H1 (cell line): ENCODE data around the gene CD69. TPM values are rescaled to one million over a fixed set of nuclear protein-coding genes. Genes with fewer than 3 reads are reported as not detected.

ENCODE experiments used
- CTCF ChIA-PET: fragments of 300-600 bp; sonication (Branson Sonifier 250); formaldehyde crosslinking; loops from one replicate; lab custom pipeline; 2021; ENCODE audit not compliant: partially characterized antibody; lab: Charles Lee
- POLR2A ChIA-PET: fragments of 300-600 bp; sonication (Branson Sonifier 250); formaldehyde crosslinking; loops from one replicate; lab custom pipeline; 2021; ENCODE audit warnings: inconsistent platforms; ENCODE audit not compliant: partially characterized antibody; lab: Charles Lee
- DNase-seq, 2 experiments: peaks; one replicate each; pipeline versions ENCODE4 v3.0.0 to v3.0.0-alpha.2; 2010 to 2022; ENCODE audit warnings: low spot score in 2 of 2, low read depth in 1 of 2, mixed read lengths in 1 of 2
- FAIRE-seq: peaks from 2 replicates; lab custom pipeline; 2011; peaks lifted over from hg19 to GRCh38; lab: Jason Lieb, UNC
- H2AFZ ChIP-seq: 2 replicates; pipeline ENCODE4 v1.8.1; 2012; ENCODE audit warnings: low read length, inconsistent platforms
- H2AK5ac ChIP-seq: 2 replicates; pipeline ENCODE4 v1.6.1; 2013; ENCODE audit warnings: low read depth, low read length
- H2BK120ac ChIP-seq: replicated peaks from 2 replicates; pipeline ENCODE3; 2013; ENCODE audit warnings: low read depth, low read length, inconsistent platforms
- H2BK12ac ChIP-seq: 2 replicates; pipeline ENCODE4 v1.6.1; 2013; ENCODE audit warnings: low read depth, low read length
- H2BK15ac ChIP-seq: 2 replicates; pipeline ENCODE4 v1.6.1; 2013; ENCODE audit warnings: low read length
- H2BK20ac ChIP-seq: 2 replicates; pipeline ENCODE4 v1.6.1; 2013; ENCODE audit warnings: low read length
- H2BK5ac ChIP-seq: 2 replicates; pipeline ENCODE4 v1.6.1; 2013; ENCODE audit warnings: low read depth, low read length
- H3K14ac ChIP-seq: 2 replicates; pipeline ENCODE4 v1.6.1; 2013; ENCODE audit warnings: inconsistent platforms; ENCODE audit not compliant: insufficient read length
- H3K18ac ChIP-seq: 2 replicates; pipeline ENCODE4 v1.6.1; 2013; ENCODE audit warnings: low read length; ENCODE audit errors: extremely low read depth
- H3K23ac ChIP-seq: 2 replicates; pipeline ENCODE4 v1.6.1; 2013; ENCODE audit warnings: inconsistent platforms; ENCODE audit not compliant: insufficient read length
- H3K23me2 ChIP-seq: 2 replicates; pipeline ENCODE4 v1.6.1; 2013; ENCODE audit warnings: low read depth, low read length
- H3K27ac ChIP-seq: 2 replicates; pipeline ENCODE4 v1.6.1; 2011; ENCODE audit warnings: low read depth, low read length, inconsistent platforms
- H3K27me3 ChIP-seq, 4 experiments: replicated peaks in 1 of 4; 1 replicate in 1 of 4; 2 replicates in 3 of 4; pipeline versions ENCODE4 v1.6.1 to v1.8.1; 2011 to 2013; ENCODE audit warnings: low read length in 3 of 4, mild to moderate bottlenecking in 3 of 4, inconsistent platforms in 2 of 4, mixed read lengths in 2 of 4, moderate library complexity in 1 of 4; ENCODE audit not compliant: control insufficient read depth in 3 of 4, insufficient read depth in 3 of 4; ENCODE audit errors: extremely low read depth in 1 of 4
- H3K36me3 ChIP-seq, 4 experiments: 2 replicates each; pipeline versions ENCODE4 v1.6.1 to v1.8.1; 2011 to 2013; ENCODE audit warnings: mild to moderate bottlenecking in 4 of 4, low read length in 3 of 4, moderate library complexity in 2 of 4, control low read depth in 1 of 4, inconsistent platforms in 1 of 4; ENCODE audit not compliant: insufficient read depth in 4 of 4, control insufficient read depth in 2 of 4
- H3K4ac ChIP-seq: replicated peaks from 2 replicates; pipeline ENCODE3; 2013; ENCODE audit warnings: low read length, low read depth, mixed read lengths, inconsistent platforms; ENCODE audit not compliant: insufficient read length
- H3K4me1 ChIP-seq, 4 experiments: replicated peaks in 1 of 4; 1 replicate in 1 of 4; 2 replicates in 3 of 4; pipeline versions ENCODE4 v1.6.1 to v1.8.1; 2011 to 2013; ENCODE audit warnings: low read length in 3 of 4, inconsistent platforms in 2 of 4, mixed read lengths in 1 of 4; ENCODE audit not compliant: insufficient read depth in 4 of 4, control insufficient read depth in 3 of 4
- H3K4me2 ChIP-seq, 2 experiments: 2 replicates each; pipeline versions ENCODE4 v1.6.1 to v1.8.1; 2011 to 2013; ENCODE audit warnings: low read depth in 2 of 2, low read length in 2 of 2, control low read depth in 1 of 2, inconsistent platforms in 1 of 2, mild to moderate bottlenecking in 1 of 2; ENCODE audit not compliant: insufficient read depth in 1 of 2
- H3K4me3 ChIP-seq, 4 experiments: fragments of 200-600, 300-600 bp in 1 of 4; sonication (generic), shearing (Covaris generic), sonication (Bioruptor Twin) in 1 of 4; 2 replicates each; pipeline versions ENCODE4 v1.5.1 to v1.8.1; 2011 to 2016; ENCODE audit warnings: low read length in 4 of 4, low read depth in 3 of 4, control low read depth in 2 of 4, inconsistent platforms in 2 of 4, mild to moderate bottlenecking in 2 of 4, mixed read lengths in 1 of 4, moderate library complexity in 1 of 4; ENCODE audit not compliant: insufficient read depth in 2 of 4; ENCODE audit errors: extremely low read depth in 1 of 4
- H3K56ac ChIP-seq: replicated peaks from 2 replicates; pipeline ENCODE3; 2013; ENCODE audit warnings: low read depth, mild to moderate bottlenecking, mixed read lengths, low read length, inconsistent platforms; ENCODE audit not compliant: insufficient read length
- H3K79me1 ChIP-seq: 2 replicates; pipeline ENCODE4 v1.6.1; 2013; ENCODE audit warnings: low read depth, low read length, control low read depth
- H3K79me2 ChIP-seq, 2 experiments: 2 replicates each; pipeline versions ENCODE4 v1.6.1 to v1.8.1; 2012 to 2013; ENCODE audit warnings: low read length in 2 of 2, mild to moderate bottlenecking in 2 of 2, inconsistent platforms in 1 of 2; ENCODE audit not compliant: insufficient read depth in 2 of 2, control insufficient read depth in 1 of 2
- H3K9ac ChIP-seq, 4 experiments: replicated peaks in 1 of 4; 1 replicate in 1 of 4; 2 replicates in 3 of 4; pipeline versions ENCODE4 v1.6.1 to v1.8.1; 2011 to 2013; ENCODE audit warnings: low read depth in 3 of 4, low read length in 3 of 4, control low read depth in 2 of 4, mild to moderate bottlenecking in 2 of 4, moderate library complexity in 2 of 4, inconsistent platforms in 1 of 4; ENCODE audit errors: extremely low read depth in 1 of 4
- H3K9me3 ChIP-seq, 2 experiments: 2 replicates each; pipeline versions ENCODE4 v1.6.1 to v1.8.1; 2012 to 2013; ENCODE audit warnings: mild to moderate bottlenecking in 2 of 2, moderate library complexity in 2 of 2, control low read depth in 1 of 2, inconsistent platforms in 1 of 2, low read depth in 1 of 2, low read length in 1 of 2, mixed read lengths in 1 of 2; ENCODE audit not compliant: insufficient read depth in 2 of 2
- H4K20me1 ChIP-seq, 2 experiments: replicated peaks in 1 of 2; 2 replicates each; pipeline versions ENCODE3 to v1.8.1; 2011 to 2013; ENCODE audit warnings: inconsistent platforms in 2 of 2, low read length in 2 of 2, mild to moderate bottlenecking in 1 of 2; ENCODE audit not compliant: insufficient read depth in 2 of 2, control insufficient read depth in 1 of 2
- H4K5ac ChIP-seq: 2 replicates; pipeline ENCODE4 v1.6.1; 2013; ENCODE audit warnings: low read length, low read depth, mixed read lengths, inconsistent platforms; ENCODE audit not compliant: insufficient read length
- H4K8ac ChIP-seq: 2 replicates; pipeline ENCODE4 v1.8.0; 2013; ENCODE audit warnings: mild to moderate bottlenecking, moderate library complexity, low read length, inconsistent platforms; ENCODE audit not compliant: insufficient read depth; ENCODE audit errors: extremely low read depth
- H4K91ac ChIP-seq: replicated peaks from 2 replicates; pipeline ENCODE3; 2013; ENCODE audit warnings: low read length, mixed read lengths, inconsistent platforms; ENCODE audit not compliant: insufficient read length
- POU5F1 ChIP-seq: IDR thresholded peaks from 2 replicates; pipeline ENCODE4 v1.6.1; 2011; ENCODE audit warnings: low read depth, mild to moderate bottlenecking, low read length, moderate library complexity
- TAF7 ChIP-seq: optimal IDR thresholded peaks from 2 replicates; pipeline ENCODE3; 2011; ENCODE audit warnings: low read depth, mild to moderate bottlenecking, inconsistent platforms, low read length, moderate library complexity, borderline replicate concordance
- YY1 ChIP-seq: IDR thresholded peaks from 2 replicates; pipeline ENCODE4 v1.6.1; 2011; ENCODE audit warnings: low read depth, mild to moderate bottlenecking, low read length
- WGBS, 2 experiments: shearing (Covaris generic) in 1 of 2; methylation state at CpG; one replicate each; pipeline versions ENCODE4 v1.1.6 to v1.1.7; 2013 to 2015; ENCODE audit warnings: low lambda C conversion rate in 2 of 2, mixed read lengths in 2 of 2, inconsistent platforms in 1 of 2, low coverage in 1 of 2, missing lambda C conversion rate in 1 of 2; ENCODE audit not compliant: insufficient replicate concordance in 2 of 2, insufficient coverage in 1 of 2, insufficient read length in 1 of 2; ENCODE audit errors: extremely low coverage in 1 of 2, missing lambda C conversion rate in 1 of 2; 5-methylcytosine and 5-hydroxymethylcytosine counted together
- polyA plus RNA-seq, 7 experiments: library from polyadenylated mRNA; depleted of rRNA in 3 of 7; stranded (reverse) in 5 of 7; unstranded in 2 of 7; fragments of >200 nt in 5 of 7; fragments of 200-250 nt in 2 of 7; gene quantifications; 1 replicate in 5 of 7; 2 replicates in 1 of 7; 4 replicates in 1 of 7; pipeline versions ENCODE4 v1.2.1 to v1.2.3, GENCODE V29; 2011 to 2013; ENCODE audit warnings: missing spikeins in 2 of 7, mixed read lengths in 2 of 7
- total RNA-seq: library from RNA; stranded (reverse); fragmentation: NEBNext Ultra II Directional; extraction: Animal tissue kit (Norgen Biotek cat#: 25700); gene quantifications from 2 replicates; pipeline ENCODE4 v1.2.1, GENCODE V29; 2021

CD69 gene
- total and polyA plus RNA-seq, 2 of the 8 experiments (the other 6 are each of a cell fraction or from before 2014, with no cell fraction given) = not detected

- no peak overlapping the region; the same call in 1 of the 2 replicates for H3K18ac ChIP-seq
- H2BK12ac ChIP-seq = no peak overlapping the region
- no peak overlapping the region for H2BK15ac ChIP-seq
- ChIA-PET POLR2A (no interaction called here), CTCF (interaction anchor here (0.7 to 2.8 kb wide), 10 partner anchors 7 to 371 kb away, joined by 3 to 12 read pairs (median 4); no protein-coding TSS in a partner anchor)
- no peak overlapping the region for H2BK20ac ChIP-seq
- H3K9ac ChIP-seq = no peak overlapping the region
- H3K27ac ChIP-seq = no peak overlapping the region
- H3K27me3 ChIP-seq = no peaks in the 10 kb centered on the region
- H3K23me2 ChIP-seq = no peaks in the 10 kb centered on the region
- TF ChIP-seq YY1 (0 out of 2 replicates have a peak, but pooled peaks have one; percentile 8), TAF7 (no peak), POU5F1 (0 out of 2 replicates have a peak, but pooled peaks have one; percentile 10)
- H3K23ac ChIP-seq = no peak overlapping the region
- FAIRE-seq (no peak), DNase-seq (no peak)
- no peaks in the 10 kb centered on the region for H4K20me1 ChIP-seq
- H2BK120ac ChIP-seq = peak overlapping the region; percentile 64
- no peaks in the 10 kb centered on the region for H3K36me3 ChIP-seq
- no peak overlapping the region for H2AK5ac ChIP-seq
- H3K4me1 ChIP-seq = peaks cover 0 to 13% (median 2%) of the 10 kb centered on the region in 4 experiments; a peak in 3 of 7 replicates
- H4K8ac ChIP-seq = no peak overlapping the region; the same call in 1 of the 2 replicates
- no peak overlapping the region for H3K14ac ChIP-seq
- no peaks in the 10 kb centered on the region for H3K79me1 ChIP-seq
- H2AFZ ChIP-seq = no peak overlapping the region
- no peak overlapping the region for H4K91ac ChIP-seq
- H3K79me2 ChIP-seq = no peaks in the 10 kb centered on the region
- WGBS, 2 experiments = 54% methylated on average over 7 of the region's 7 CpGs; no CpG with 5 or more reads in 1 of the 2 experiments
- no peak overlapping the region for H3K4me3 ChIP-seq
- H3K4me2 ChIP-seq = peak overlapping the region in 1 of 2 experiments; percentile 5; a peak in 2 of 4 replicates
- no peak overlapping the region for H2BK5ac ChIP-seq
- H3K4ac ChIP-seq = no peak overlapping the region
- no peaks in the 10 kb centered on the region for H3K9me3 ChIP-seq
- no peak overlapping the region for H3K56ac ChIP-seq
- H4K5ac ChIP-seq = no peak overlapping the region
Measured at GRCh38 chr12:9782547-9783382, 22.1 kb upstream of the CD69 start.
